Fibroblast of lung (primary cell): ENCODE data around the gene ADCY4. TPM values are rescaled to one million over a fixed set of nuclear protein-coding genes. Genes with fewer than 3 reads are reported as not detected.

Experiments used
- DNase-seq, 2 donors: peaks; one replicate each; pipeline versions ENCODE4 v3.0.0 to v3.0.0-alpha.2; 2010; ENCODE audit warnings: low read depth in 2 of 2
- H2AFZ ChIP-seq: 2 replicates; pipeline ENCODE4 v1.5.1; 2012; ENCODE audit warnings: low read length, control low read depth, inconsistent platforms
- H3K27ac ChIP-seq: 2 replicates; pipeline ENCODE4 v1.5.1; 2011; ENCODE audit warnings: low read length, control low read depth; ENCODE audit not compliant: insufficient read depth
- H3K27me3 ChIP-seq: 2 replicates; pipeline ENCODE4 v1.5.1; 2011; ENCODE audit warnings: mild to moderate bottlenecking, low read length; ENCODE audit not compliant: control insufficient read depth, insufficient read depth
- H3K36me3 ChIP-seq: 2 replicates; pipeline ENCODE4 v1.5.1; 2011; ENCODE audit warnings: low read length; ENCODE audit not compliant: control insufficient read depth, insufficient read depth
- H3K4me1 ChIP-seq: 2 replicates; pipeline ENCODE4 v1.5.1; 2011; ENCODE audit warnings: low read length; ENCODE audit not compliant: control insufficient read depth, insufficient read depth; ENCODE audit errors: extremely low read depth
- H3K4me2 ChIP-seq: 2 replicates; pipeline ENCODE4 v1.5.1; 2011; ENCODE audit warnings: low read length, control low read depth; ENCODE audit not compliant: insufficient read depth; ENCODE audit errors: extremely low read depth
- H3K4me3 ChIP-seq, 4 experiments: fragments of 200-600 bp in 1 of 4; sonication (generic) in 1 of 4; replicated peaks in 1 of 4; 2 replicates each; pipeline ENCODE4 v1.5.1; 2011 to 2016; ENCODE audit warnings: low read length in 4 of 4, low read depth in 3 of 4, mild to moderate bottlenecking in 3 of 4, control low read depth in 2 of 4, inconsistent platforms in 1 of 4, mixed read lengths in 1 of 4; ENCODE audit not compliant: insufficient read depth in 1 of 4; ENCODE audit errors: control extremely low read depth in 1 of 4
- H3K79me2 ChIP-seq: 2 replicates; pipeline ENCODE4 v1.5.1; 2012; ENCODE audit warnings: mild to moderate bottlenecking, low read length, inconsistent platforms; ENCODE audit not compliant: control insufficient read depth, insufficient read depth
- H3K9ac ChIP-seq: 2 replicates; pipeline ENCODE4 v1.5.1; 2011; ENCODE audit warnings: mild to moderate bottlenecking, low read length, control low read depth; ENCODE audit not compliant: insufficient read depth
- H3K9me3 ChIP-seq: 2 replicates; pipeline ENCODE4 v1.5.1; 2012; ENCODE audit warnings: low read depth, low read length; ENCODE audit not compliant: control insufficient read depth, insufficient read depth
- H4K20me1 ChIP-seq: 2 replicates; pipeline ENCODE4 v1.5.1; 2011; ENCODE audit warnings: low read length; ENCODE audit not compliant: control insufficient read depth, insufficient read depth; ENCODE audit errors: extremely low read depth
- EZH2 ChIP-seq: IDR thresholded peaks from 2 replicates; pipeline ENCODE4 v1.5.1; 2012; ENCODE audit warnings: low read length, control low read depth, mild to moderate bottlenecking; ENCODE audit errors: missing control alignments
- polyA plus RNA-seq, 2 donors: library from polyadenylated mRNA; depleted of rRNA in 1 of 2; stranded (reverse) in 1 of 2; unstranded in 1 of 2; fragments of >200 nt; gene quantifications; 2 replicates each; pipeline ENCODE4 v1.2.1, GENCODE V29; 2011 to 2012; ENCODE audit warnings: missing spikeins in 1 of 2
- total RNA-seq: library from RNA; depleted of rRNA; stranded (reverse); fragments of >200 nt; gene quantifications from 2 replicates; pipeline ENCODE4 v1.2.1, GENCODE V29; 2014
- TF ChIP-seq, protein P1 (sequence below), 2 donors: IDR thresholded peaks in 1 of 2; conservative IDR thresholded peaks in 1 of 2; 1 replicate in 1 of 2; 2 replicates in 1 of 2; pipeline ENCODE4 v1.5.1; 2011 to 2012; ENCODE audit warnings: low read length in 2 of 2, control low read depth in 1 of 2, inconsistent platforms in 1 of 2, low read depth in 1 of 2, mild to moderate bottlenecking in 1 of 2

Gene ADCY4
- total and polyA plus RNA-seq, 2 donors (not counting 1 experiment from before 2014, with no cell fraction given): 1.4 to 7.4 TPM

DNA sequence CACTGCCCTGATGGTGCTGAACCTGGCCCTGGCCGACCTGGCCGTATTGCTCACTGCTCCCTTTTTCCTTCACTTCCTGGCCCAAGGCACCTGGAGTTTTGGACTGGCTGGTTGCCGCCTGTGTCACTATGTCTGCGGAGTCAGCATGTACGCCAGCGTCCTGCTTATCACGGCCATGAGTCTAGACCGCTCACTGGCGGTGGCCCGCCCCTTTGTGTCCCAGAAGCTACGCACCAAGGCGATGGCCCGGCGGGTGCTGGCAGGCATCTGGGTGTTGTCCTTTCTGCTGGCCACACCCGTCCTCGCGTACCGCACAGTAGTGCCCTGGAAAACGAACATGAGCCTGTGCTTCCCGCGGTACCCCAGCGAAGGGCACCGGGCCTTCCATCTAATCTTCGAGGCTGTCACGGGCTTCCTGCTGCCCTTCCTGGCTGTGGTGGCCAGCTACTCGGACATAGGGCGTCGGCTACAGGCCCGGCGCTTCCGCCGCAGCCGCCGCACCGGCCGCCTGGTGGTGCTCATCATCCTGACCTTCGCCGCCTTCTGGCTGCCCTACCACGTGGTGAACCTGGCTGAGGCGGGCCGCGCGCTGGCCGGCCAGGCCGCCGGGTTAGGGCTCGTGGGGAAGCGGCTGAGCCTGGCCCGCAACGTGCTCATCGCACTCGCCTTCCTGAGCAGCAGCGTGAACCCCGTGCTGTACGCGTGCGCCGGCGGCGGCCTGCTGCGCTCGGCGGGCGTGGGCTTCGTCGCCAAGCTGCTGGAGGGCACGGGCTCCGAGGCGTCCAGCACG lies 18.9 kb downstream of the ADCY4 start:
- Histone ChIP-seq H3K27ac (no peak overlapping the region), H3K79me2 (no peaks in the 10 kb centered on the region), H3K4me3 (no peak overlapping the region), H3K36me3 (no peaks in the 10 kb centered on the region), H3K9me3 (no peaks in the 10 kb centered on the region), H3K4me2 (no peak overlapping the region), H3K27me3 (peaks cover 14% of the 10 kb centered on the region), H3K9ac (no peak overlapping the region), H2AFZ (no peak overlapping the region), H4K20me1 (no peaks in the 10 kb centered on the region), H3K4me1 (peaks cover 10% of the 10 kb centered on the region)
- no peak for TF ChIP-seq EZH2
- TF ChIP-seq, protein P1, sequence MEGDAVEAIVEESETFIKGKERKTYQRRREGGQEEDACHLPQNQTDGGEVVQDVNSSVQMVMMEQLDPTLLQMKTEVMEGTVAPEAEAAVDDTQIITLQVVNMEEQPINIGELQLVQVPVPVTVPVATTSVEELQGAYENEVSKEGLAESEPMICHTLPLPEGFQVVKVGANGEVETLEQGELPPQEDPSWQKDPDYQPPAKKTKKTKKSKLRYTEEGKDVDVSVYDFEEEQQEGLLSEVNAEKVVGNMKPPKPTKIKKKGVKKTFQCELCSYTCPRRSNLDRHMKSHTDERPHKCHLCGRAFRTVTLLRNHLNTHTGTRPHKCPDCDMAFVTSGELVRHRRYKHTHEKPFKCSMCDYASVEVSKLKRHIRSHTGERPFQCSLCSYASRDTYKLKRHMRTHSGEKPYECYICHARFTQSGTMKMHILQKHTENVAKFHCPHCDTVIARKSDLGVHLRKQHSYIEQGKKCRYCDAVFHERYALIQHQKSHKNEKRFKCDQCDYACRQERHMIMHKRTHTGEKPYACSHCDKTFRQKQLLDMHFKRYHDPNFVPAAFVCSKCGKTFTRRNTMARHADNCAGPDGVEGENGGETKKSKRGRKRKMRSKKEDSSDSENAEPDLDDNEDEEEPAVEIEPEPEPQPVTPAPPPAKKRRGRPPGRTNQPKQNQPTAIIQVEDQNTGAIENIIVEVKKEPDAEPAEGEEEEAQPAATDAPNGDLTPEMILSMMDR (conservative IDR thresholded peaks at IDR 0.05 in 1 of 2, IDR thresholded peaks at IDR 0.05 in 1 of 2; ENCODE audit: low read depth in 1 of 2, low read length in 2 of 2): no peak
- DNase-seq: no peak

DNA sequence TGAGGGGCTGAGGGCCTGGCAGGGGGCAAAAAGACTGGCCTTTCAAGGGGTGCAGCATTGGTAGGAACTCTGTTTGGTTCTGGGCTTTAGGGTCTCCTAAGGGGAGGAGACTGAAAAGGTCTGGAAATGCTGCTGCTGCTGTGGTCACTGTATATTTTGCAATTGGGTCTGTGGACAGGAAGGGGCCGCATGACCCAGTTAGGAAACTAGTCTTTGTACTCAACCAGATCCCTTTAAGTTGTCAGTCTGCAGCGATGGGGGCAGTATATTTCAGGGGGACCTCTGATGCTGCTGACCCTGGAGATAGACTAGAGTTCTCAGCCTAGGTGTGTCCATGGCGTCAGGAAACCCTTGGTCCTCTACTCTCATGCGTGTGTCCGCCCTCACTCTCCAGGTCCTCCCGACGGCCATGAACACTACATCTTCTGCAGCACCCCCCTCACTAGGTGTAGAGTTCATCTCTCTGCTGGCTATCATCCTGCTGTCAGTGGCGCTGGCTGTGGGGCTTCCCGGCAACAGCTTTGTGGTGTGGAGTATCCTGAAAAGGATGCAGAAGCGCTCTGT lies 19.5 kb downstream of the ADCY4 start:
- no peak for TF ChIP-seq EZH2
- TF ChIP-seq, protein P1 (conservative IDR thresholded peaks at IDR 0.05 in 1 of 2, IDR thresholded peaks at IDR 0.05 in 1 of 2; ENCODE audit: low read depth in 1 of 2, low read length in 2 of 2): no peak
- H3K79me2 ChIP-seq: no peaks in the 10 kb centered on the region
- no peaks in the 10 kb centered on the region for H3K36me3 ChIP-seq
- DNase-seq: no peak
- peaks cover 14% of the 10 kb centered on the region for H3K27me3 ChIP-seq
- no peaks in the 10 kb centered on the region for H3K9me3 ChIP-seq
- no peak overlapping the region for H3K4me3 ChIP-seq
- H3K27ac ChIP-seq: no peak overlapping the region
- H3K4me1 ChIP-seq: peaks cover 12% of the 10 kb centered on the region
- no peak overlapping the region for H2AFZ ChIP-seq
- H3K4me2 ChIP-seq: no peak overlapping the region
- H4K20me1 ChIP-seq: no peaks in the 10 kb centered on the region
- H3K9ac ChIP-seq: no peak overlapping the region

DNA sequence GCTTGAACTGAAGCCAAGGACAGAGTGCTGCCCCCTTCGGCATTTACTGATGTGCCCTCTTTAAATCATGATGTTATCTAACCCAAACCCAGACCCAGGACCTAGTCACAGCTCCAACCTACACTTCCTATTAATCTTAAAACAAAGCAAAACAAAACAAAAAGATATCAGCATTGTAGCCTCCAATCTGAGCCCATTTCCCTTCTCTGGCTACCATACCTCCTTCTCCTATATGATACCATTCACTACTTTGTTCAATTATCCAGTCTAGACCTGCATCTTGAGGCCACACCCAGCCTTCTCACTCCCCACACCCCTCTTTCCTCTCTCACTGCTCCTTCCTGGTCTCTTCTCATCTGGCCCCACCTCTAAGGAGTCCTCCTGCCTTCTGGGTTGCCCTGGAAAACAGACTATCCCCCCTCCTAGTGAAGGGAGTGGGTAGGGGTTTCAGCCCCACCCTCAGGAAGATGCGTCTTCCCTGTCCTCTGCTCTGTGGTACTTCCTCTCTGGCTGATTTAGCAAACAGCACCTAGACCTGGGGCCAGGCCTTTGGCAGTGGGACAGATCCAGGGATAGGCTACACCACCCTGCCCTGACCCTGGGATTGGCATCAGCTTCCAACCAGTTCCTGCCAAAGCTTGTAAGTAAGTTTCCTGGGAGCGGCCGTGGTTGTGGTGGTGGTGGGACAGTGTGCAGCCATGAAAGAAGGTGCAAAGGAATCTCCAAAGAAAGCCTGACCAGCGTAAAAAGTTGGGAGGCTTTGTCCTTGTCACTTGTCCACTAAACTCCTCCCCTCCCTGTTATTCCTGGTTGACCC lies 20.3 kb downstream of the ADCY4 start:
- Histone ChIP-seq H3K9ac (no peak overlapping the region), H4K20me1 (no peaks in the 10 kb centered on the region), H3K4me2 (no peak overlapping the region), H2AFZ (no peak overlapping the region), H3K4me1 (peaks cover 16% of the 10 kb centered on the region), H3K79me2 (no peaks in the 10 kb centered on the region), H3K9me3 (no peaks in the 10 kb centered on the region), H3K27ac (no peak overlapping the region), H3K4me3 (no peak overlapping the region), H3K36me3 (no peaks in the 10 kb centered on the region), H3K27me3 (peaks cover 12% of the 10 kb centered on the region)
- TF ChIP-seq, protein P1 (conservative IDR thresholded peaks at IDR 0.05 in 1 of 2, IDR thresholded peaks at IDR 0.05 in 1 of 2; ENCODE audit: low read depth in 1 of 2, low read length in 2 of 2): no peak
- TF ChIP-seq EZH2: no peak
- no peak for DNase-seq
